GM21825 (cell line): ENCODE results near the gene RELA.

Source experiments
- ATAC-seq: cut with Tn5 transposase; IDR thresholded peaks from one replicate; pipeline ENCODE4 v1.9.1; 2021; ENCODE audit warnings: mild to moderate bottlenecking, moderate library complexity; ENCODE audit not compliant: unreplicated experiment

The RELA gene

GRCh38 chr11:65634440-65634839 lies 28.3 kb downstream of the RELA start:
- no peak for ATAC-seq

DNA sequence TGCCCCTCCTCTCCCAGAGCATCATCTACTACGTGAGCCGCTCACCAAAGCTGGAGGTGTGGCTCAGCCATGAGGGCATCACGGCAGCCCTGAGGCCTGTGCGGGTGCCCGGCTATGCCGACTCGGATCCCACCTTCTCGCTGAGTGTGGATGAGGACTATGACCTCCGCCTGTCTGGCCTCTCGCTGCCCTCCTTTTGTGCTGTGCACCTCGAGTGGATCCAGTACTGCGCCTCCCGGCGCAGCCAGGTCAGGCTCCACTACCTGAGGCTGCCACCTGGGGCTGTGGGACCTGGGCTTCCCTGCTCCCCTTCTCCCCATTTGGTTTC lies 28.6 kb downstream of the RELA start:
- no peak for ATAC-seq

GRCh38 chr11:65633390-65634108 lies 29.2 kb downstream of the RELA start:
- ATAC-seq = no peak

DNA sequence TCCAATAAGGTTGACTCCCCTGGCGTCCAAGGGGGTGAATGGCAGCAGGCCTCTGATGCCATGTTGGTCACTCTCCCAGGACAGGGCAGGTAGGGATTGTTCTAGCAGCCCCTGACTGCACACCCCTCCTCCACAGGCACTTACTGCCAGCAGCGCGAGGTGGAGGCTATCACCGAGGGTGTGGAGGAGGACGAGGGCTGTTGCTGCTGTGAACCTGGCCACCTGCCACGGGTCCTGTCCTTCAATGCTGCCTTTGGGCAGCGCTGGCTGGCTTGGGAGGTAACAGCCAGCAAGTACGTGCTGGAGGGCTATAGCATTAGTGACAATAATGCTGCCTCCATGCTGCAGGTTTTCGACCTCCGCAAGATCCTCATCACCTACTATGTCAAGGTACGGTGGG lies 32.5 kb downstream of the RELA start:
- ATAC-seq = no peak

- ATAC-seq = no peak
These were observed 33.1 kb downstream of the RELA start for GRCh38 chr11:65629579-65629978.

GRCh38 chr11:65627202-65627601 lies 35.5 kb downstream of the RELA start:
- no peak for ATAC-seq

DNA sequence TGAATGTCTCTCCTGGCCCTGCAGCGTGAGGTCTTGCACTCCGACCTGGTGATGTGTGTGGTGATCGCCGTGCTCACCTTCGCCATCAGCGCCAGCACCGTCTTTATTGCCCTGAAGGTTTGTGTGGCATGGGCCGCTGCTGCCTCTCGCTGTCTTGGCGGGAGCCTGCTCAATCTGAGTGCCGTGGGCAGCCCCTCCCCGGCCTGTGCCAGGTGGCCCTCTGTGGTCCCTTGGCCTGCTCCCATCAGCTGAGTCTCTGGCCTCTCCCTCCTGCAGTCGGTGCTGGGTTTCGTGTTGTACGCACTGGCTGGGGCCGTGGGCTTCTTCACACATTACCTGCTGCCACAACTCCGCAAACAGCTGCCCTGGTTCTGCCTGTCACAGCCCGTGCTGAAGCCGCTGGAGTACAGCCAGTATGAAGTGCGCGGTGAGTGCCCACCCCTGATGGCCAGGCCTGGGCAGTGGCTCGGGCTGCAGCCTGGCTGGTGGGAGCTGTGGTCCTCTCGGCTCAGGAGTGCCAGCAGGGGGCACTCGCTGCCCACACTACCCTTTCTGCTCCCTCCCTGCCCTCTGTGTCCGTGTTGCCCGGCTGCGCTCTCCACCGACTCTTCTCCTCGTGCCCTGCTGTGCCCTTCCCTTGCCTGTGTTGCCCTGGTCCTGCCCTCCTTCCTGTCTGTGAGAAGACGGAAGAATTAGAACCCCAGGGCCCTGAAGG lies 36.9 kb downstream of the RELA start:
- no peak for ATAC-seq

- no peak for ATAC-seq
These were observed 37.6 kb downstream of the RELA start for GRCh38 chr11:65624931-65625627.

DNA sequence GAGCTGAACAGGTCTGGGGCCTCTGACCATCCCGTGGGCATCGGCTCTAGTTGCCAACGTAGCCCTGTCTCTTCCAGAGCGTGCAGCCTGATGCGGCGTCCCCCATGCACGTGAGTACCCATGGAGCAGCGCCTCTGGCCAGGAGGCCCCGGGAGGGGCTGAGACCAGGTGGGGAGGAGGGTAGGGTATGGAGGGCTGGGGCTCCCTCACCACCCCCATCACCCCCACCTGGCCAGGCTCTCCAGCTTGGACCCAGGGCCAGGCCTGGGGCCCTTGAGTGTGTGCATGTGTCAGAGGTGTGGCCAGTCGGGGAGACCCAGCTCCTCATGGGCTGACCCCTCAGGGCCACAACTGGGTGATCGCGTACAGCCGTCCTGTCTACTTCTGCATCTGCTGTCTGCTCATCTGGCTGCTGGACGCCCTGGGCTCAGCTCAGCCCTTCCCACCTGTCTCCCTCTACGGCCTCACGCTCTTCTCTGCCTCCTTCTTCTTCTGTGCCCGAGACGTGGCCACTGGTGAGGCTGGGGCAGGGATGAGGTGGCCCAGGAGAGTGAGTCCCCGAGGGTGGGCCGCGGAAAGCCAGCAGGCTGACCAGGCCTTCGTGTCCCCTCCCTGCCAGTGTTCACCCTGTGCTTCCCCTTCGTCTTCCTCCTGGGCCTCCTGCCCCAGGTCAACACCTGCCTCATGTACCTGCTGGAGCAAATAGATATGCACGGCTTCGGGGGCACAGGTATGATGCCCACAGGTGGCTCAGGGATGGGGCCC lies 38.7 kb downstream of the RELA start:
- no peak for ATAC-seq

DNA sequence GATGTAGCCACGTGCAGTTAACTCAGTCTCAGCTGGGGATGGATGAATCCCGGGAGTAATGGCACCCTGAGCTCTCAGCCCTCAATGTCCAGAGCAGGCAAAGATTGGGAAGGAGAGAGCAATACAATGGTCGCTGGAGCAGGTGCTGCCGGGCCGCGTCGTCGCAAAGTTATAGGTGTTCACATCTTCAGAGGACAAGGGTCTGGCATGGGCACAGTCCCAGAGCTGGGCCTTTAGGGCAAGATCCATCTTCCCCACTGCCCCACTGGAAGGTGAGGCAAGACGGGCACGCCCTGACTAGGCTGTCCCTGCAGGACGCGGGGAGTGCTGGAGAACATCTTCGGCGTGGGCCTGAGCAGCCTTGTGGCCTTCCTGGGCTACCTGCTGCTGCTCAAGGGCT lies 39.5 kb downstream of the RELA start:
- ATAC-seq = no peak

DNA sequence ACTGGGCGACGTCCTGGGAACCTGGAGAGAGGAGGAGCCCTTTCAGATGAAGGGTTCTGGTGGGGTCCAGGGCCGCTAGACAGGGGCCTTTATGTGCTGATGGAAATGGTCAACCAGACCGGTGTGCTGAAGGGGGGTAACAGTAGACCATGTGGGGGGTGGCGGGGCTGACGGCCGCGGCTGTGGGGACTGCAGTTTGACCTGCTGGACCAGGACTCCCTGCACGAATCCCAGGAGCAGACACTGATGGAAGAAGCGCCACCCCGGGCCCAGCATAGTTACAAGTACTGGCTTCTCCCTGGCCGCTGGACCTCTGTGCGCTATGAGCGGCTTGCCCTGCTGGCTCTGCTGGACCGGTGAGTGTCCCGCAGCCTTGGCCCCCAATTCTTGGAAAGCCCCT lies 40.7 kb downstream of the RELA start:
- no peak for ATAC-seq

DNA sequence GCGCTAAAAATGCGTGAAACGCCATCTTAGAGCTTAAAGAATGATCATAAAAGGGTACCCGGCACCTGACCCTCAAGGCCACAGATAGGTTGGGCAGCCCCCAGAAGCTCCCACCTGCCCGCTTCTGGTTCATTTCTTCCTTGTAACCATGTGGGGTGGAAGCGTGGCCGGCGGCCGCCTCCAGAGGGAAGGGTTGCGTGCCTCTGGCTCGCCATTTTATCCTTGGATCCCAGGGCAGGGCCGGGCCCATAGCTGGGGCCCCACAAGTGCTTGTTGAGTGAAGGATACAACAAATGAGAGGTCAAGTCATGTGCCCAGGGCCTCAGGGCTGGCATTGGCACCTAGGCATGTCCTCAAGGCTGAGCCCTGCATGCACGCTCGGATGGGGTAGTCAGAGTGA lies 41.3 kb downstream of the RELA start:
- ATAC-seq = no peak

- ATAC-seq = no peak
These were observed 42.0 kb downstream of the RELA start for GRCh38 chr11:65620666-65621065.

- ATAC-seq = no peak
These were observed 43.3 kb downstream of the RELA start for GRCh38 chr11:65619281-65619928.

DNA sequence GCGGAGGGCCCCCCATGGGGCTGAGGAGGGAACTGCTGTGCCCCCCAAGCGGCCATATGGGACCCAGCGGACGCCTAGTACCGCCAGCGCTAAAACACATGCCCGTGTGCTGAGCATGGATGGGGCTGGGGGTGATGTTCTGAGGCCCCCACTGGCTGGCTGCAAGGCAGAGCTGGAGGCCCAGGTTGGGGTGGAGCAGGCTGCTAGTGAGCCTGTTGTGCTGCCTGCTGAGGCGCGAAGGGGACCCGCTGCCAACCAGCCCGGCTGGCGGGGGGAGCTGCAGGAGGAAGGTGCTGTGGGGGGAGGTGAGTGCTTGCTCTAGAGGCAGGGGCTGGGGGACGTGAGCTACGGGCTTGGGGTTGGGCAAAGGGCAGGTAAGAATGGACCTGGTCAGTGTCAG lies 44.0 kb downstream of the RELA start:
- no peak for ATAC-seq

- ATAC-seq = no peak
These were observed 44.5 kb downstream of the RELA start for GRCh38 chr11:65617990-65618751.

DNA sequence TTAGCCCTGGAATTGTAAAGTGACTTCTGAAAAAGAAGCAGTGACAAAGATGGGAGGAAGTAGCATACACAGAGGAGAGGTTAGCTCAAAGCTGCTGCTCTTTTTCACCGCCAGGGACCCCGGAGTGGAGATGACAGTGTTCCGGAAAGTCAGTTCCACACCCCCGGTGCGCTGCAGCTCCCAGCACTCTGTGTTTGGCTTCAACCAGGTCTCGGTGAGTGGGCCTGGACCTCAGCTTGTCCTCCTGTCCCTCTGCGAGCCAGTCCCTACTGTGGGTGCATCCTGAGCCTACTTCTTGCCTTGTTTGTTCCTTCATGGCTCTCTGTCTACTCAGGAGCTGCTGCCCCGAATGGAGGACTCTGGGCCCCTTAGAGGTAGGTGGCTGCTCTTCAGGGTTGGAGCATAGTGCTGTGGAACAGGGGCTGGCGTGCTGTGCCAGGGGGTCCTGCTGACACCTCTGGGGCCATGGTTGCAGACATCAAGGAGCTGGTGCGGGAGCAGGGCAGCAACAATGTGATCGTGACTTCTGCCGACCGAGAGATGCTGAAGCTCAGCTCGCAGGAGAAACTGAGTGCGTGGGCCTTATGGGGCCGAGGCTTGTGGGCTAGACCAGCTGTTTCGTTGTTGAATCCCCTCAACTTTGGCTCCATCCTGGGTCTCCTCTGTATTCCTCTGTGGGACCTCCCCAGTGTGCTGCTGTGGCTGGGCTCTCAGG lies 45.4 kb downstream of the RELA start:
- no peak for ATAC-seq

- no peak for ATAC-seq
These were observed 46.1 kb downstream of the RELA start for GRCh38 chr11:65616575-65617001.

GRCh38 chr11:65615950-65616574 lies 46.7 kb downstream of the RELA start:
- ATAC-seq = peak; percentile 2
